Fibroblast of the aortic adventitia (primary cell): ENCODE data around the gene GDAP2. TPM values are rescaled to one million over a fixed set of nuclear protein-coding genes. Genes with fewer than 3 reads are reported as not detected.

ENCODE experiments used
- DNase-seq: peaks from one replicate; pipeline ENCODE4 v3.0.0-alpha.2; 2010; ENCODE audit warnings: low read depth
- H3K4me3 ChIP-seq: 2 replicates; pipeline ENCODE4 v1.5.1; 2011; ENCODE audit warnings: low read depth, mild to moderate bottlenecking, control low read depth, low read length, moderate library complexity
- total RNA-seq: library from RNA; depleted of rRNA; stranded (reverse); fragments of >200 nt; gene quantifications from 2 replicates; pipeline ENCODE4 v1.2.3, GENCODE V29; 2012; ENCODE audit warnings: low replicate concordance
- TF ChIP-seq, protein P1 (sequence below): IDR thresholded peaks from 2 replicates; pipeline ENCODE4 v1.5.1; 2011; ENCODE audit warnings: mild to moderate bottlenecking, low read length, control low read depth, inconsistent platforms; ENCODE audit not compliant: insufficient read depth

Gene GDAP2
- total RNA-seq, 1 donor, result 32.0 TPM

GRCh38 chr1:117964290-117965038 is 35.0 kb upstream of the GDAP2 start:
- TF ChIP-seq, protein P1, sequence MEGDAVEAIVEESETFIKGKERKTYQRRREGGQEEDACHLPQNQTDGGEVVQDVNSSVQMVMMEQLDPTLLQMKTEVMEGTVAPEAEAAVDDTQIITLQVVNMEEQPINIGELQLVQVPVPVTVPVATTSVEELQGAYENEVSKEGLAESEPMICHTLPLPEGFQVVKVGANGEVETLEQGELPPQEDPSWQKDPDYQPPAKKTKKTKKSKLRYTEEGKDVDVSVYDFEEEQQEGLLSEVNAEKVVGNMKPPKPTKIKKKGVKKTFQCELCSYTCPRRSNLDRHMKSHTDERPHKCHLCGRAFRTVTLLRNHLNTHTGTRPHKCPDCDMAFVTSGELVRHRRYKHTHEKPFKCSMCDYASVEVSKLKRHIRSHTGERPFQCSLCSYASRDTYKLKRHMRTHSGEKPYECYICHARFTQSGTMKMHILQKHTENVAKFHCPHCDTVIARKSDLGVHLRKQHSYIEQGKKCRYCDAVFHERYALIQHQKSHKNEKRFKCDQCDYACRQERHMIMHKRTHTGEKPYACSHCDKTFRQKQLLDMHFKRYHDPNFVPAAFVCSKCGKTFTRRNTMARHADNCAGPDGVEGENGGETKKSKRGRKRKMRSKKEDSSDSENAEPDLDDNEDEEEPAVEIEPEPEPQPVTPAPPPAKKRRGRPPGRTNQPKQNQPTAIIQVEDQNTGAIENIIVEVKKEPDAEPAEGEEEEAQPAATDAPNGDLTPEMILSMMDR, result no peak
- peak; percentile 60 for DNase-seq
- H3K4me3 ChIP-seq, result no peak overlapping the region

DNA sequence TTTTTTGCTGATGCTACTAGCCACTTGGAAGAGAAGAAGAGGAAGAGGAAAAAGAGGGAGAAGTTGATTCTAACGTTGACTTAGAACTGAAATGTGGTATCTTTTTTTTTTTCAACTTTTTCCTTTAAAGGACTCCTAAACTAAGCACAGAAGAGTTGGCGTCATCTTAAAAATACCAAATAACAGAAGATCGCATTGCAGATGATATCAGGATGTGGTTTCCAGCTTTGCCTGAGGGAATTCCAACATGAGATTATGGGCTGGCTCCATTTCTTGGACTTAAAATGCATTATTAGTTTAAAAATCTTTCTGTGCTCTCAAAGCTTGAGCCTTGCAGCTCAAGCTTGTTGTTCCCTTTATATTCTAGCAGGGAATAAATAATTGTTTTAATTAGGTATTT is 29.9 kb upstream of the GDAP2 start:
- DNase-seq, result peak; percentile 58
- no peak overlapping the region for H3K4me3 ChIP-seq
- TF ChIP-seq, protein P1, result no peak

DNA sequence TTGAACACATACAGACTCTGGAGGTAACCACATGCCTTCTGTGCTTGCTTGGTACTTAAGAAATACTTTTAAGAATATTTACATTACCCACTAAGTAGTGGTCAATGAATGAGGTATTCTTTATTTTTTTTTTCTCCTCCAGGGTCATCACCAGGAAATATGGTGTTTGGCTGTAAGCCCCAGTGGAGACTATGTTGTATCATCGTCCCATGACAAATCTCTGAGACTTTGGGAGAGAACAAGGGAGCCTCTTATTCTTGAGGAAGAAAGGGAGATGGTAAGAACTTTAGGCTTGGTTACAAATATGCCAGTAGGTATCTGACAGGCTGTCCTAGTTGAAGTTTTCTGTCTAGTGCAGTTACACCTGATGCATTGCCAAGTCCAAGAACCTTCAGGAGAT is 23.0 kb upstream of the GDAP2 start:
- no peak for DNase-seq

GRCh38 chr1:117942293-117942692 is 12.9 kb upstream of the GDAP2 start:
- DNase-seq, result peak; percentile 62
- H3K4me3 ChIP-seq, result no peak overlapping the region

More for the DNA sequence above, 23.0 kb upstream of the GDAP2 start:
- TF ChIP-seq, protein P1, result no peak
- H3K4me3 ChIP-seq, result no peak overlapping the region

DNA sequence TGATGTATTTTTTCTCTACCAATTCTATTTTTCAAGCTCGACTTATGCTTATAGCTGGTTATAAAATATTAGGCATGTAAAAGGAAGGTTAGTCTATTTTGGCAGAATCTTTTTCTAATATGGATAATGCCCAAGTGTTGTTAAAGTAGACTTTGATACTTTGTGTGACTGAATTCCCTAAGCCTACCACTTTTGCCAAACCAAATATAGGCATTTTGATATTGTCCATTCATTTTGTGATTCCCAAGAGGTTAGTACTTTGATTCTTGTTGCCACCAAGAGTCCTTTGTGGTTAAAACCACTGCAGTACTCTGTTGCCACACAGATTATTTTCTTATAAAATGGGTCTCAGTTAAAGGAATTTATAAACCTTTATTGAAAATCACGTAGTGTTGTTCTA is 4.3 kb upstream of the GDAP2 start:
- TF ChIP-seq, protein P1, result no peak
- H3K4me3 ChIP-seq, result no peak overlapping the region
- DNase-seq, result no peak

More at GRCh38 chr1:117942293-117942692, 12.9 kb upstream of the GDAP2 start:
- TF ChIP-seq, protein P1, result no peak

- H3K4me3 ChIP-seq, result no peak overlapping the region
- TF ChIP-seq, protein P1, result no peak
- DNase-seq, result no peak
Measured at GRCh38 chr1:117932576-117932975, 3.2 kb upstream of the GDAP2 start.
